Measurements from ENCODE around the gene ATP11B.

DNA sequence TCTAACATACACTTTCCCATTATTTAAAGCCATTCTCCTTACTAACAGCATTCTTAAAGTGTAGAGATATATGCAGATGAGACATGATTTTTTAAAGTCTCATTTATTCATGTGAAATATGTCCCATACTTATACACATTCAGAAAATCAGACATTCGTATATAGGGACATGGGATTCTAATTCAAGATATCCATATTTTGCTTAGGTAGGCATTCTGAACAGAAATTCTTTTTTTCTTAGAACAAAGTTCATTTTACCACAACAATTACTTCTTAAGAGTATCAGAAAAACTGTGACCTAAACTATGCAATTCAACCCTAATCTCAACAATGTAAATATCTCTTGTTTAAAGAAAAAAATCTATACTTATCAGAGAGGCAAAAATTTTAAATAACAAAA lies 170.9 kb downstream of the ATP11B start:
- TF ChIP-seq, protein P1, sequence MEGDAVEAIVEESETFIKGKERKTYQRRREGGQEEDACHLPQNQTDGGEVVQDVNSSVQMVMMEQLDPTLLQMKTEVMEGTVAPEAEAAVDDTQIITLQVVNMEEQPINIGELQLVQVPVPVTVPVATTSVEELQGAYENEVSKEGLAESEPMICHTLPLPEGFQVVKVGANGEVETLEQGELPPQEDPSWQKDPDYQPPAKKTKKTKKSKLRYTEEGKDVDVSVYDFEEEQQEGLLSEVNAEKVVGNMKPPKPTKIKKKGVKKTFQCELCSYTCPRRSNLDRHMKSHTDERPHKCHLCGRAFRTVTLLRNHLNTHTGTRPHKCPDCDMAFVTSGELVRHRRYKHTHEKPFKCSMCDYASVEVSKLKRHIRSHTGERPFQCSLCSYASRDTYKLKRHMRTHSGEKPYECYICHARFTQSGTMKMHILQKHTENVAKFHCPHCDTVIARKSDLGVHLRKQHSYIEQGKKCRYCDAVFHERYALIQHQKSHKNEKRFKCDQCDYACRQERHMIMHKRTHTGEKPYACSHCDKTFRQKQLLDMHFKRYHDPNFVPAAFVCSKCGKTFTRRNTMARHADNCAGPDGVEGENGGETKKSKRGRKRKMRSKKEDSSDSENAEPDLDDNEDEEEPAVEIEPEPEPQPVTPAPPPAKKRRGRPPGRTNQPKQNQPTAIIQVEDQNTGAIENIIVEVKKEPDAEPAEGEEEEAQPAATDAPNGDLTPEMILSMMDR (conservative IDR thresholded peaks at IDR 0.05 in 1 of 2, IDR thresholded peaks at IDR 0.05 in 1 of 2; ENCODE audit: low read depth in 1 of 2, low read length in 2 of 2): no peak
- no peak for TF ChIP-seq EZH2 (IDR thresholded peaks at IDR 0.05; ENCODE audit: low read length, missing control alignments)
